Trophoblast cell (in vitro differentiated cells and primary cell): ENCODE results near the gene TPT1.

Experiments
- DNase-seq, 2 donors: peaks; one replicate each; pipeline ENCODE4 v3.0.0-alpha.2; 2016
- H2AFZ ChIP-seq: 2 replicates; pipeline ENCODE4 v1.6.1; 2013; ENCODE audit warnings: low read length, moderate library complexity, mild to moderate bottlenecking; ENCODE audit not compliant: insufficient read depth, poor library complexity
- H2AK5ac ChIP-seq: 2 replicates; pipeline ENCODE4 v1.6.1; 2013; ENCODE audit warnings: mild to moderate bottlenecking, low read length
- H2BK120ac ChIP-seq: 2 replicates; pipeline ENCODE4 v1.6.1; 2013; ENCODE audit warnings: low read length, mild to moderate bottlenecking, moderate library complexity; ENCODE audit not compliant: insufficient read depth, poor library complexity
- H2BK12ac ChIP-seq: 2 replicates; pipeline ENCODE4 v1.6.1; 2013; ENCODE audit warnings: mild to moderate bottlenecking, low read length, moderate library complexity
- H2BK5ac ChIP-seq: 2 replicates; pipeline ENCODE4 v1.6.1; 2013; ENCODE audit warnings: low read length, low read depth, moderate library complexity, mild to moderate bottlenecking; ENCODE audit not compliant: poor library complexity
- H3K14ac ChIP-seq: 2 replicates; pipeline ENCODE4 v1.6.1; 2013; ENCODE audit warnings: mild to moderate bottlenecking, low read length
- H3K18ac ChIP-seq: 2 replicates; pipeline ENCODE4 v1.6.1; 2013; ENCODE audit warnings: mild to moderate bottlenecking, low read length
- H3K23ac ChIP-seq: 2 replicates; pipeline ENCODE4 v1.6.1; 2013; ENCODE audit warnings: low read length
- H3K27ac ChIP-seq: 2 replicates; pipeline ENCODE4 v1.5.1; 2013; ENCODE audit warnings: low read depth, mild to moderate bottlenecking, inconsistent platforms, low read length, moderate library complexity
- H3K27me3 ChIP-seq: 2 replicates; pipeline ENCODE4 v1.6.1; 2013; ENCODE audit warnings: inconsistent platforms, mild to moderate bottlenecking, low read length, moderate library complexity; ENCODE audit not compliant: insufficient read depth
- H3K36me3 ChIP-seq, 2 experiments: 1 replicate in 1 of 2; 2 replicates in 1 of 2; pipeline ENCODE4 v1.6.1; 2013; ENCODE audit warnings: low read length in 2 of 2, mild to moderate bottlenecking in 2 of 2, moderate library complexity in 1 of 2; ENCODE audit not compliant: insufficient read depth in 2 of 2, control insufficient read depth in 1 of 2
- H3K4ac ChIP-seq: 2 replicates; pipeline ENCODE4 v1.6.1; 2013; ENCODE audit warnings: low read depth, mild to moderate bottlenecking, low read length, moderate library complexity
- H3K4me1 ChIP-seq, 2 experiments: 1 replicate in 1 of 2; 2 replicates in 1 of 2; pipeline ENCODE4 v1.6.1; 2013; ENCODE audit warnings: low read length in 2 of 2, mild to moderate bottlenecking in 2 of 2, moderate library complexity in 1 of 2; ENCODE audit not compliant: insufficient read depth in 2 of 2, control insufficient read depth in 1 of 2
- H3K4me2 ChIP-seq: 2 replicates; pipeline ENCODE4 v1.6.1; 2013; ENCODE audit warnings: inconsistent platforms, mild to moderate bottlenecking, low read length, moderate library complexity
- H3K4me3 ChIP-seq: 2 replicates; pipeline ENCODE4 v1.5.1; 2013; ENCODE audit warnings: mild to moderate bottlenecking, low read depth, low read length, inconsistent platforms
- H3K79me1 ChIP-seq: one replicate; pipeline ENCODE4 v1.6.1; 2013; ENCODE audit warnings: low read length
- H3K79me2 ChIP-seq: 2 replicates; pipeline ENCODE4 v1.6.1; 2013; ENCODE audit warnings: low read length, mild to moderate bottlenecking; ENCODE audit not compliant: control insufficient read depth, insufficient read depth, poor library complexity
- H3K9ac ChIP-seq: 2 replicates; pipeline ENCODE4 v1.6.1; 2013; ENCODE audit warnings: mild to moderate bottlenecking, low read length
- H3K9me3 ChIP-seq: 2 replicates; pipeline ENCODE4 v1.6.1; 2013; ENCODE audit warnings: low read depth, mild to moderate bottlenecking, control low read depth, inconsistent platforms, low read length; ENCODE audit not compliant: insufficient read depth
- H4K12ac ChIP-seq: 2 replicates; pipeline ENCODE4 v1.6.1; 2013; ENCODE audit warnings: low read depth, mild to moderate bottlenecking, low read length, moderate library complexity
- H4K8ac ChIP-seq: 2 replicates; pipeline ENCODE4 v1.6.1; 2013; ENCODE audit warnings: low read depth, mild to moderate bottlenecking, low read length, moderate library complexity
- H4K91ac ChIP-seq: one replicate; pipeline ENCODE4 v1.6.1; 2013; ENCODE audit warnings: low read depth, mild to moderate bottlenecking, low read length, moderate library complexity
- WGBS: extraction: QIAGEN DNeasy Blood & Tissue Kit; methylation state at CpG from one replicate; pipeline ENCODE4 v1.1.7; 2013; ENCODE audit warnings: missing lambda C conversion rate; ENCODE audit not compliant: insufficient read length, insufficient coverage; ENCODE audit errors: extremely low coverage; 5-methylcytosine and 5-hydroxymethylcytosine counted together

TPT1 gene

GRCh38 chr13:45316996-45317395, 24.0 kb downstream of the TPT1 start:
- Histone ChIP-seq H4K12ac (no peak overlapping the region), H2BK120ac (no peak overlapping the region), H3K36me3 (no peaks in the 10 kb centered on the region), H3K14ac (no peak overlapping the region), H3K79me2 (no peaks in the 10 kb centered on the region), H3K27ac (no peak overlapping the region), H4K8ac (no peak overlapping the region), H3K18ac (no peak overlapping the region), H2BK12ac (no peak overlapping the region), H3K23ac (no peak overlapping the region), H2AFZ (no peak overlapping the region), H3K4me2 (no peak overlapping the region), H3K4me3 (no peak overlapping the region), H4K91ac (no peak overlapping the region), H3K9me3 (no peaks in the 10 kb centered on the region), H3K4me1 (no peaks in the 10 kb centered on the region), H3K27me3 (no peaks in the 10 kb centered on the region), H2AK5ac (no peak overlapping the region), H3K4ac (no peak overlapping the region), H3K9ac (no peak overlapping the region), H3K79me1 (no peaks in the 10 kb centered on the region), H2BK5ac (no peak overlapping the region)
- no CpG with 5 or more reads among the region's 5 CpGs for WGBS
- DNase-seq, result peak in 1 of 2 donors; percentile 0

GRCh38 chr13:45316338-45316737, 24.6 kb downstream of the TPT1 start:
- no peak overlapping the region for H2AK5ac ChIP-seq

GRCh38 chr13:45315520-45316167, 25.3 kb downstream of the TPT1 start:
- H3K14ac ChIP-seq, result no peak overlapping the region
- H3K9me3 ChIP-seq, result no peaks in the 10 kb centered on the region
- no peak overlapping the region for H4K91ac ChIP-seq
- H3K18ac ChIP-seq, result no peak overlapping the region
- H2BK5ac ChIP-seq, result no peak overlapping the region
- no peak overlapping the region for H2AK5ac ChIP-seq
- no peak overlapping the region for H4K8ac ChIP-seq
- no peak overlapping the region for H2BK12ac ChIP-seq
- H3K23ac ChIP-seq, result no peak overlapping the region
- H3K27me3 ChIP-seq, result no peaks in the 10 kb centered on the region
- no peak overlapping the region for H2AFZ ChIP-seq
- no CpG with 5 or more reads among the region's 11 CpGs for WGBS
- H2BK120ac ChIP-seq, result no peak overlapping the region
- H3K4ac ChIP-seq, result no peak overlapping the region
- H3K36me3 ChIP-seq, result no peaks in the 10 kb centered on the region
- no peak overlapping the region for H4K12ac ChIP-seq
- no peaks in the 10 kb centered on the region for H3K79me2 ChIP-seq
- peaks cover 3% of the 10 kb centered on the region for H3K79me1 ChIP-seq
- no peak overlapping the region for H3K4me3 ChIP-seq
- no peak overlapping the region for H3K9ac ChIP-seq
- DNase-seq, result peak in 1 of 2 donors; percentile 40
- H3K4me1 ChIP-seq, result no peaks in the 10 kb centered on the region
- no peak overlapping the region for H3K27ac ChIP-seq
- no peak overlapping the region for H3K4me2 ChIP-seq

More at GRCh38 chr13:45316338-45316737, 24.6 kb downstream of the TPT1 start:
- Histone ChIP-seq H4K12ac (no peak overlapping the region), H4K8ac (no peak overlapping the region), H2BK120ac (no peak overlapping the region), H3K4me1 (no peaks in the 10 kb centered on the region), H3K79me2 (no peaks in the 10 kb centered on the region), H3K36me3 (no peaks in the 10 kb centered on the region), H3K14ac (no peak overlapping the region), H3K27ac (no peak overlapping the region), H3K4ac (no peak overlapping the region), H3K18ac (no peak overlapping the region), H3K4me3 (no peak overlapping the region), H2BK5ac (no peak overlapping the region), H3K9ac (no peak overlapping the region), H3K23ac (no peak overlapping the region), H2BK12ac (no peak overlapping the region), H3K4me2 (no peak overlapping the region), H3K27me3 (no peaks in the 10 kb centered on the region), H3K79me1 (peaks cover 3% of the 10 kb centered on the region), H2AFZ (no peak overlapping the region), H3K9me3 (no peaks in the 10 kb centered on the region), H4K91ac (no peak overlapping the region)
- DNase-seq, result no peak
- no CpG with 5 or more reads among the region's 6 CpGs for WGBS

DNA sequence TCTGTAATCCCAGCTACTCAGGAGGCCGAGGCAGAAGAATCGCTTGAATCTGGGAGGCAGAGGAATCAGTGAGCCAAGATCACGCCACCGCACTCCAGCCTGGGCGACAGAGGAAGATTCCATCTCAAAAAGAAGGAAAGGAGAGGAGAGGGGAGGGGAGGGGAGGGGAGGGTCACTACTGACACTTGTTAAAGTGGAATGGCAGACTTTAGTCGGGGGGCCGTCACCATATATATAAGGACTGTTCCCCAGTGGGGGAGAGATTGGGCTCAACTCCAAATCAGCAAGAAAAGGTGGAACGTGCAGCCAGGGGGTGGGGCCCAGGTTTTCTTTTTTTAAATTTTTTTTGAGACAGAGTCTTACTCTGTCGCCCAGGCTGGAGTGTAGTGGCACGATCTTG, 26.2 kb downstream of the TPT1 start:
- H3K36me3 ChIP-seq, result no peaks in the 10 kb centered on the region
- H3K9me3 ChIP-seq, result no peaks in the 10 kb centered on the region
- peaks cover 3% of the 10 kb centered on the region for H3K79me1 ChIP-seq
- H3K4me1 ChIP-seq, result no peaks in the 10 kb centered on the region
- no peak overlapping the region for H3K4me2 ChIP-seq
- H4K8ac ChIP-seq, result no peak overlapping the region
- H2BK12ac ChIP-seq, result no peak overlapping the region
- H2AFZ ChIP-seq, result no peak overlapping the region
- H3K18ac ChIP-seq, result no peak overlapping the region
- no peak overlapping the region for H3K9ac ChIP-seq
- H2BK120ac ChIP-seq, result no peak overlapping the region
- H3K4ac ChIP-seq, result no peak overlapping the region
- H3K27ac ChIP-seq, result no peak overlapping the region
- H3K27me3 ChIP-seq, result no peaks in the 10 kb centered on the region
- H3K23ac ChIP-seq, result no peak overlapping the region
- no CpG with 5 or more reads among the region's 10 CpGs for WGBS
- H3K14ac ChIP-seq, result no peak overlapping the region
- no peak overlapping the region for H2BK5ac ChIP-seq
- H4K91ac ChIP-seq, result no peak overlapping the region
- no peak overlapping the region for H4K12ac ChIP-seq
- H3K79me2 ChIP-seq, result no peaks in the 10 kb centered on the region
- DNase-seq, result no peak
- H3K4me3 ChIP-seq, result no peak overlapping the region
- H2AK5ac ChIP-seq, result no peak overlapping the region
